Measurements from ENCODE around the gene UST. TPM values are rescaled to one million over a fixed set of nuclear protein-coding genes. Genes with fewer than 3 reads are reported as not detected.

The UST gene
- polyA plus RNA-seq, 1 donor from 2014 or later: 7.5 TPM

GRCh38 chr6:148800536-148800935 lies 53.7 kb downstream of the UST start:
- no peaks in the 10 kb centered on the region for H3K79me2 ChIP-seq (replicated peaks; ENCODE audit: insufficient read depth, low read length)
- H3K9me2 ChIP-seq (ENCODE audit: insufficient read depth, low read length): no peaks in the 10 kb centered on the region
- H3K36me3 ChIP-seq (ENCODE audit: insufficient read depth, low read length): no peaks in the 10 kb centered on the region
- H3K4me3 ChIP-seq (ENCODE audit: low read length): no peak overlapping the region
- TF ChIP-seq EZH2 (IDR thresholded peaks at IDR 0.05; ENCODE audit: borderline replicate concordance, insufficient read depth, low read length, poor library complexity, severe bottlenecking): no peak
- TF ChIP-seq CTCF (IDR thresholded peaks at IDR 0.05; ENCODE audit: poor library complexity, severe bottlenecking): no peak
- no peak for TF ChIP-seq TAF1 (IDR thresholded peaks at IDR 0.05; ENCODE audit: low read depth)
- TF ChIP-seq SMC3 (conservative IDR thresholded peaks at IDR 0.05; ENCODE audit: poor library complexity): no peak
- TF ChIP-seq EP300 (conservative IDR thresholded peaks at IDR 0.05; ENCODE audit: poor library complexity, severe bottlenecking): no peak
- TF ChIP-seq POLR2AphosphoS5 (IDR thresholded peaks at IDR 0.05): no peak
- no peak for TF ChIP-seq REST (IDR thresholded peaks at IDR 0.05; ENCODE audit: borderline replicate concordance)
- no peak for TF ChIP-seq RAD21 (conservative IDR thresholded peaks at IDR 0.05)
- no peak for TF ChIP-seq MXI1 (conservative IDR thresholded peaks at IDR 0.05; ENCODE audit: poor library complexity, severe bottlenecking)
- H2AFZ ChIP-seq (ENCODE audit: low read depth, low read length): no peak overlapping the region
- H3K27me3 ChIP-seq (ENCODE audit: insufficient read depth, low read depth, low read length): no peaks in the 10 kb centered on the region
- no peaks in the 10 kb centered on the region for H4K20me1 ChIP-seq (ENCODE audit: insufficient read depth)
- H3K9ac ChIP-seq (ENCODE audit: low read length): no peak overlapping the region
- no peak overlapping the region for H3K27ac ChIP-seq (ENCODE audit: low read length)
- H3K9me3 ChIP-seq (ENCODE audit: low read length): no peaks in the 10 kb centered on the region
- no peaks in the 10 kb centered on the region for H3F3A ChIP-seq (ENCODE audit: insufficient read depth, low read length, poor library complexity, severe bottlenecking)
- H3K4me2 ChIP-seq (ENCODE audit: low read length): no peak overlapping the region

- no peak overlapping the region for H3K4me3 ChIP-seq (ENCODE audit: low read length)
- H2AFZ ChIP-seq (ENCODE audit: low read depth, low read length): no peak overlapping the region
- no peaks in the 10 kb centered on the region for H3K9me3 ChIP-seq (ENCODE audit: low read length)
- H3K79me2 ChIP-seq (replicated peaks; ENCODE audit: insufficient read depth, low read length): no peaks in the 10 kb centered on the region
- H3K9ac ChIP-seq (ENCODE audit: low read length): no peak overlapping the region
- H3K36me3 ChIP-seq (ENCODE audit: insufficient read depth, low read length): no peaks in the 10 kb centered on the region
- H3K4me2 ChIP-seq (ENCODE audit: low read length): no peak overlapping the region
- no peaks in the 10 kb centered on the region for H4K20me1 ChIP-seq (ENCODE audit: insufficient read depth)
- H3K27ac ChIP-seq (ENCODE audit: low read length): no peak overlapping the region
- no peaks in the 10 kb centered on the region for H3K27me3 ChIP-seq (ENCODE audit: insufficient read depth, low read depth, low read length)
- no peaks in the 10 kb centered on the region for H3F3A ChIP-seq (ENCODE audit: insufficient read depth, low read length, poor library complexity, severe bottlenecking)
- H3K9me2 ChIP-seq (ENCODE audit: insufficient read depth, low read length): no peaks in the 10 kb centered on the region
- no peak for TF ChIP-seq TAF1 (IDR thresholded peaks at IDR 0.05; ENCODE audit: low read depth)
Measured at GRCh38 chr6:148803979-148804378, 57.1 kb downstream of the UST start.

- no peak overlapping the region for H3K4me3 ChIP-seq (ENCODE audit: low read length)
- H3F3A ChIP-seq (ENCODE audit: insufficient read depth, low read length, poor library complexity, severe bottlenecking): no peaks in the 10 kb centered on the region
- H3K36me3 ChIP-seq (ENCODE audit: insufficient read depth, low read length): no peaks in the 10 kb centered on the region
- no peak overlapping the region for H3K9ac ChIP-seq (ENCODE audit: low read length)
- no peak overlapping the region for H3K27ac ChIP-seq (ENCODE audit: low read length)
- H2AFZ ChIP-seq (ENCODE audit: low read depth, low read length): no peak overlapping the region
- no peaks in the 10 kb centered on the region for H3K27me3 ChIP-seq (ENCODE audit: insufficient read depth, low read depth, low read length)
- H3K79me2 ChIP-seq (replicated peaks; ENCODE audit: insufficient read depth, low read length): no peaks in the 10 kb centered on the region
- no peak overlapping the region for H3K4me2 ChIP-seq (ENCODE audit: low read length)
- no peaks in the 10 kb centered on the region for H3K9me3 ChIP-seq (ENCODE audit: low read length)
- H3K9me2 ChIP-seq (ENCODE audit: insufficient read depth, low read length): no peaks in the 10 kb centered on the region
- H4K20me1 ChIP-seq (ENCODE audit: insufficient read depth): no peaks in the 10 kb centered on the region
- no peak for TF ChIP-seq MXI1 (conservative IDR thresholded peaks at IDR 0.05; ENCODE audit: poor library complexity, severe bottlenecking)
- TF ChIP-seq REST (IDR thresholded peaks at IDR 0.05; ENCODE audit: borderline replicate concordance): no peak
- TF ChIP-seq POLR2AphosphoS5 (IDR thresholded peaks at IDR 0.05): no peak
- TF ChIP-seq SMC3 (conservative IDR thresholded peaks at IDR 0.05; ENCODE audit: poor library complexity): no peak
Measured at GRCh38 chr6:148805777-148806176, 58.9 kb downstream of the UST start.
